ENCODE results near the gene DNAJC3. TPM values are rescaled to one million over a fixed set of nuclear protein-coding genes. Genes with fewer than 3 reads are reported as not detected.

DNAJC3 gene
- total and polyA plus RNA-seq, 2 experiments from 2014 or later = 19.5 to 27.5 TPM

- TF ChIP-seq, protein P1, sequence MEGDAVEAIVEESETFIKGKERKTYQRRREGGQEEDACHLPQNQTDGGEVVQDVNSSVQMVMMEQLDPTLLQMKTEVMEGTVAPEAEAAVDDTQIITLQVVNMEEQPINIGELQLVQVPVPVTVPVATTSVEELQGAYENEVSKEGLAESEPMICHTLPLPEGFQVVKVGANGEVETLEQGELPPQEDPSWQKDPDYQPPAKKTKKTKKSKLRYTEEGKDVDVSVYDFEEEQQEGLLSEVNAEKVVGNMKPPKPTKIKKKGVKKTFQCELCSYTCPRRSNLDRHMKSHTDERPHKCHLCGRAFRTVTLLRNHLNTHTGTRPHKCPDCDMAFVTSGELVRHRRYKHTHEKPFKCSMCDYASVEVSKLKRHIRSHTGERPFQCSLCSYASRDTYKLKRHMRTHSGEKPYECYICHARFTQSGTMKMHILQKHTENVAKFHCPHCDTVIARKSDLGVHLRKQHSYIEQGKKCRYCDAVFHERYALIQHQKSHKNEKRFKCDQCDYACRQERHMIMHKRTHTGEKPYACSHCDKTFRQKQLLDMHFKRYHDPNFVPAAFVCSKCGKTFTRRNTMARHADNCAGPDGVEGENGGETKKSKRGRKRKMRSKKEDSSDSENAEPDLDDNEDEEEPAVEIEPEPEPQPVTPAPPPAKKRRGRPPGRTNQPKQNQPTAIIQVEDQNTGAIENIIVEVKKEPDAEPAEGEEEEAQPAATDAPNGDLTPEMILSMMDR (conservative IDR thresholded peaks at IDR 0.05; ENCODE audit: low read depth in 2 of 2) = no peak
- TF ChIP-seq, protein P2, sequence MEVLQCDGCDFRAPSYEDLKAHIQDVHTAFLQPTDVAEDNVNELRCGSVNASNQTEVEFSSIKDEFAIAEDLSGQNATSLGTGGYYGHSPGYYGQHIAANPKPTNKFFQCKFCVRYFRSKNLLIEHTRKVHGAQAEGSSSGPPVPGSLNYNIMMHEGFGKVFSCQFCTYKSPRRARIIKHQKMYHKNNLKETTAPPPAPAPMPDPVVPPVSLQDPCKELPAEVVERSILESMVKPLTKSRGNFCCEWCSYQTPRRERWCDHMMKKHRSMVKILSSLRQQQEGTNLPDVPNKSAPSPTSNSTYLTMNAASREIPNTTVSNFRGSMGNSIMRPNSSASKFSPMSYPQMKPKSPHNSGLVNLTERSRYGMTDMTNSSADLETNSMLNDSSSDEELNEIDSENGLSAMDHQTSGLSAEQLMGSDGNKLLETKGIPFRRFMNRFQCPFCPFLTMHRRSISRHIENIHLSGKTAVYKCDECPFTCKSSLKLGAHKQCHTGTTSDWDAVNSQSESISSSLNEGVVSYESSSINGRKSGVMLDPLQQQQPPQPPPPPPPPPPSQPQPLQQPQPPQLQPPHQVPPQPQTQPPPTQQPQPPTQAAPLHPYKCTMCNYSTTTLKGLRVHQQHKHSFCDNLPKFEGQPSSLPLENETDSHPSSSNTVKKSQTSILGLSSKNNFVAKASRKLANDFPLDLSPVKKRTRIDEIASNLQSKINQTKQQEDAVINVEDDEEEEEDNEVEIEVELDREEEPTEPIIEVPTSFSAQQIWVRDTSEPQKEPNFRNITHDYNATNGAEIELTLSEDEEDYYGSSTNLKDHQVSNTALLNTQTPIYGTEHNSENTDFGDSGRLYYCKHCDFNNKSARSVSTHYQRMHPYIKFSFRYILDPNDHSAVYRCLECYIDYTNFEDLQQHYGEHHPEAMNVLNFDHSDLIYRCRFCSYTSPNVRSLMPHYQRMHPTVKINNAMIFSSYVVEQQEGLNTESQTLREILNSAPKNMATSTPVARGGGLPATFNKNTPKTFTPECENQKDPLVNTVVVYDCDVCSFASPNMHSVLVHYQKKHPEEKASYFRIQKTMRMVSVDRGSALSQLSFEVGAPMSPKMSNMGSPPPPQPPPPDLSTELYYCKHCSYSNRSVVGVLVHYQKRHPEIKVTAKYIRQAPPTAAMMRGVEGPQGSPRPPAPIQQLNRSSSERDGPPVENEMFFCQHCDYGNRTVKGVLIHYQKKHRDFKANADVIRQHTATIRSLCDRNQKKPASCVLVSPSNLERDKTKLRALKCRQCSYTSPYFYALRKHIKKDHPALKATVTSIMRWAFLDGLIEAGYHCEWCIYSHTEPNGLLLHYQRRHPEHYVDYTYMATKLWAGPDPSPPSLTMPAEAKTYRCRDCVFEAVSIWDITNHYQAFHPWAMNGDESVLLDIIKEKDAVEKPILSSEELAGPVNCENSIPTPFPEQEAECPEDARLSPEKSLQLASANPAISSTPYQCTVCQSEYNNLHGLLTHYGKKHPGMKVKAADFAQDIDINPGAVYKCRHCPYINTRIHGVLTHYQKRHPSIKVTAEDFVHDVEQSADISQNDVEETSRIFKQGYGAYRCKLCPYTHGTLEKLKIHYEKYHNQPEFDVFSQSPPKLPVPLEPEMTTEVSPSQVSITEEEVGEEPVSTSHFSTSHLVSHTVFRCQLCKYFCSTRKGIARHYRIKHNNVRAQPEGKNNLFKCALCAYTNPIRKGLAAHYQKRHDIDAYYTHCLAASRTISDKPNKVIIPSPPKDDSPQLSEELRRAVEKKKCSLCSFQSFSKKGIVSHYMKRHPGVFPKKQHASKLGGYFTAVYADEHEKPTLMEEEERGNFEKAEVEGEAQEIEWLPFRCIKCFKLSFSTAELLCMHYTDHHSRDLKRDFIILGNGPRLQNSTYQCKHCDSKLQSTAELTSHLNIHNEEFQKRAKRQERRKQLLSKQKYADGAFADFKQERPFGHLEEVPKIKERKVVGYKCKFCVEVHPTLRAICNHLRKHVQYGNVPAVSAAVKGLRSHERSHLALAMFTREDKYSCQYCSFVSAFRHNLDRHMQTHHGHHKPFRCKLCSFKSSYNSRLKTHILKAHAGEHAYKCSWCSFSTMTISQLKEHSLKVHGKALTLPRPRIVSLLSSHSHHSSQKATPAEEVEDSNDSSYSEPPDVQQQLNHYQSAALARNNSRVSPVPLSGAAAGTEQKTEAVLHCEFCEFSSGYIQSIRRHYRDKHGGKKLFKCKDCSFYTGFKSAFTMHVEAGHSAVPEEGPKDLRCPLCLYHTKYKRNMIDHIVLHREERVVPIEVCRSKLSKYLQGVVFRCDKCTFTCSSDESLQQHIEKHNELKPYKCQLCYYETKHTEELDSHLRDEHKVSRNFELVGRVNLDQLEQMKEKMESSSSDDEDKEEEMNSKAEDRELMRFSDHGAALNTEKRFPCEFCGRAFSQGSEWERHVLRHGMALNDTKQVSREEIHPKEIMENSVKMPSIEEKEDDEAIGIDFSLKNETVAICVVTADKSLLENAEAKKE (CRISPR knock-in tag; IDR thresholded peaks at IDR 0.05) = no peak
- TF ChIP-seq CREB1 (CRISPR knock-in tag; IDR thresholded peaks at IDR 0.05; ENCODE audit: low read depth) = no peak
- no peak for TF ChIP-seq EZH2 (IDR thresholded peaks at IDR 0.05; ENCODE audit: low read depth, unreplicated experiment)
- no peak for TF ChIP-seq NANOG (IDR thresholded peaks at IDR 0.05; ENCODE audit: borderline replicate concordance)
These were observed 136.2 kb downstream of the DNAJC3 start (continued) for GRCh38 chr13:95813139-95813538.

DNA sequence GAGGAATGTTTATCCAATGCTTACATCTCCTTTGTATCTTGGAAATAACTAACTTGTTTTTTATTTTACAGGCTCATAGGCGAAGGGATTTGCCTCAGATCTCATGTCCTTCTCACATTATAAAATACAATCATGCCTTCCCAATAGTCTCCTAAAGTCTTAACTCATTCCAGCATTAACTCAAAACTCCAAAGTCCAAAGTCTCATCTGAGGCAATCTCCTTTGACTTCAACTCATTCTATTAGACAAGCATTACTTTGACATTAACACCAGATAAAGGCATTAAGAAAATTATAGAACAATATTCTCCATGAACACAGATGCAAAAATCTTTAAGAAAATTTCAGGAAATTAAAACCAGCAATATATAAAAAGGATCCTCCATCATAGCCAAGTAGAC, 137.6 kb downstream of the DNAJC3 start:
- no peaks in the 10 kb centered on the region for H3K27me3 Mint-ChIP-seq (ENCODE audit: insufficient read depth, low read depth, poor library complexity)
- Histone ChIP-seq H3K9me2 (ENCODE audit: insufficient read depth) (0 out of 2 replicates have a peak, but pooled peaks cover 4% of the 10 kb centered on the region), H3K79me2 (replicated peaks; ENCODE audit: insufficient read depth) (no peaks in the 10 kb centered on the region), H3K4me1 (ENCODE audit: insufficient read depth) (no peaks in the 10 kb centered on the region), H3K27me3 (ENCODE audit: insufficient read depth) (no peaks in the 10 kb centered on the region), H3K36me3 (ENCODE audit: insufficient read depth) (no peaks in the 10 kb centered on the region; the same call in none of the 2 replicates), H3K4me2 (no peak overlapping the region), H2AFZ (no peak overlapping the region), H3F3A (replicated peaks; ENCODE audit: low read depth) (no peaks in the 10 kb centered on the region), H3K4me3 (no peak overlapping the region), H3K27ac (ENCODE audit: low read depth) (no peak overlapping the region), H4K20me1 (replicated peaks; ENCODE audit: insufficient read depth) (no peaks in the 10 kb centered on the region)
- peaks cover 8% of the 10 kb centered on the region; the same call in 2 of the 3 replicates for H3K9me3 Mint-ChIP-seq
- no peak overlapping the region for H3K27ac Mint-ChIP-seq
- ATAC-seq (no peak), DNase-seq (ENCODE audit: low spot score) (no peak)
- no peaks in the 10 kb centered on the region for H3K4me1 Mint-ChIP-seq
- peaks cover 32% of the 10 kb centered on the region for H3K36me3 Mint-ChIP-seq (ENCODE audit: low read depth)
- H3K4me3 Mint-ChIP-seq = no peak overlapping the region
- TF ChIP-seq, protein P2 (CRISPR knock-in tag; IDR thresholded peaks at IDR 0.05) = no peak
- TF ChIP-seq ZNF331 (CRISPR knock-in tag; IDR thresholded peaks at IDR 0.05; ENCODE audit: low read depth) (no peak), EZH2 (IDR thresholded peaks at IDR 0.05; ENCODE audit: low read depth, unreplicated experiment) (no peak)

Data from GM23338 (cell line).